Panc1 (cell line): ENCODE measurements around the gene GID8.

Experiments used
- CTCF ChIP-seq: fragments of 450-650 bp; IDR thresholded peaks from 2 replicates; pipeline ENCODE4 v1.5.1; 2017; ENCODE audit warnings: mild to moderate bottlenecking
- POLR2AphosphoS5 ChIP-seq: IDR thresholded peaks from 2 replicates; pipeline ENCODE4 v1.6.1; 2012; ENCODE audit warnings: mild to moderate bottlenecking, low read depth, low read length, moderate library complexity
- REST ChIP-seq, 2 experiments: IDR thresholded peaks; 2 replicates each; pipeline ENCODE4 v1.6.1; 2011 to 2012; ENCODE audit warnings: low read depth in 2 of 2, control low read depth in 1 of 2, low read length in 1 of 2, mild to moderate bottlenecking in 1 of 2, moderate library complexity in 1 of 2; ENCODE audit not compliant: insufficient read depth in 1 of 2

- TF ChIP-seq CTCF, result no peak
- TF ChIP-seq POLR2AphosphoS5, result no peak
- no peak for TF ChIP-seq REST (IDR thresholded peaks at IDR 0.05; ENCODE audit: insufficient read depth in 1 of 2, low read depth in 2 of 2, low read length in 1 of 2)
Measured at GRCh38 chr20:62901891-62902290, 36.1 kb upstream of the GID8 start.
